HG02870 (cell line): ENCODE measurements around the gene SDCCAG8.
"Not testable (repeated sequence)": the region's sequence is repeated elsewhere in the genome, so short reads cannot be mapped to it uniquely, and the experiment has no call there.

Source experiments
- ATAC-seq: cut with Tn5 transposase; IDR thresholded peaks from one replicate; pipeline ENCODE4 v1.9.1; 2021; ENCODE audit warnings: mild to moderate bottlenecking, moderate library complexity; ENCODE audit not compliant: unreplicated experiment

The SDCCAG8 gene

DNA sequence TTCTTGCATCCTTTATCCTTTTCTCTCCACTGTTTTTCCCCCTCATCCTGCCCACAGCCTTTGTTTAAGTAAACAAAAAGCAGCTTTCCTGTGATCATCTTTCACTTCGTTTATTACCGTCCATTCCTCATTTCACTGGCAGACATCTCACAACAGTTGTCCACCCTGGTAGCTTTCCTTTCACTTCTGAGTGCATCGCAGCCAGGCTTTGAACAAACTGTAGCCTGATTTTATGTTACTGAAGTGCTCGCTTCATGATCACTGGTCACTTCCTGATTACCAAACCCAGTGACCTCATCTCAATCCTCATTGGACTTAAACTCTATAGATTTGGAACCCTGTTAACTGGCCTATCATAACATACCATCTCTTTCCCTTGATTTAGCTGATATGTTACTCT lies 67.7 kb downstream of the SDCCAG8 start:
- ATAC-seq: no peak

DNA sequence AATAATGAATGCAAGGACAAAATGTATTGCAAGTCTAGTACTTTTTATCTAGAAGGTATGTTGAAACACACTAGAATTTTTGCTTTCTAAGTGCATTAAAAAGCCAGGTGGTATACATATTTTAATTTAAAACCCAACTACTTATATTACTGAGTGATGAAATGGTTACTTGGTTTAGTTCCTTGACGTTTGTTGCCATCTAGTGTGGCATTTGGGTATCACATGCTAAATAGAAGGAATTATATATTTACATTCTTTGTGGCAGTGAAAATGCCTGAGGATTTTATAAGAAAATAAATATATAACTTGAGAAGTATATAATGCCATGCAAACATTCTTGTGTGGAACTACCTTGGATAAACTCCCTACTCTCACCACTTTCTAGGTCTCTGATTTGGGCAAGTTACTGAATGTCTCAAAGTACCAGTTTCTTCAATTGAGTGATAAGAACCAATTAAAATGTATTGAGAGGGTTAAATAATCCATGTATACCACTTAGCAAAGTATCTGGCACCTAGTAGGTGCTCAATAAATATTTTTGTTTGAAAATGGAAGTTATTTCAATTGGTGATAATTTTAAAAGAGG lies 69.6 kb downstream of the SDCCAG8 start:
- ATAC-seq: peak; percentile 73

DNA sequence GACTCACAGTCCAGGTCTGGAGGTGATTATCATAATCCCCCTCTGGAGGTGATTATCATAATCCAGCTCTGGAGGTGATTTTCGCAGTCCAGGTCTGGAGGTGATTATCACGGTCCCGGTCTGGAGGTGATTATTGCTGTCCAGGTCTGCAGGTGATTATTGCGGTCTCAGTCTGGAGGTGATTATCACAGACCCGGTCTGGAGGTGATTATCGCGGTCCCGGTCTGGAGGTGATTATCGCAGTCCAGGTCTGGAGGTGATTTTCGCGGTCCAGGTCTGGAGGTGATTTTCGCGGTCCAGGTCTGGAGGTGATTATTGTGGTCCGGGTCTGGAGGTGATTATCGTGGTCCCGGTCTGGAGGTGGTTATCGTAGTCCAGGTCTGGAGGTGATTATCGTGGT lies 76.6 kb downstream of the SDCCAG8 start:
- no peak for ATAC-seq

DNA sequence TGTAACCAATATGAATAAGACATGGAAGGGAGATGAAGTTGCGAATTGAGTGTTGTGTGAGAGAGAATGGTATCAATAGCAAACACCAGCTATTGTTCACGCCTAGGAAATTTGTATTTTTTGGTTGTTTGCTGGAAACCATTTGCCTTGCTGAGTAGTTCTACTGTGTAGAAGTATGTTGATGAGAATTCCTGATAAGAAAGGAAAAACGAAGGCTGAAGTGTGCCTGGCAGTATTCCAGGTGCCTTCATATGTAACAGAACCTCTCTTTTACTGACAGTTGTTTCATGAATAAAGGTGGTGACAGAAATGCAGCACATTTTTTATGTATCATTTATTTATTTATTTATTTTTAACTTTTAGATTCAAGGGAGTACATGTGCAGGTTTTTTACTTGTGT lies 79.5 kb downstream of the SDCCAG8 start:
- ATAC-seq: no peak

DNA sequence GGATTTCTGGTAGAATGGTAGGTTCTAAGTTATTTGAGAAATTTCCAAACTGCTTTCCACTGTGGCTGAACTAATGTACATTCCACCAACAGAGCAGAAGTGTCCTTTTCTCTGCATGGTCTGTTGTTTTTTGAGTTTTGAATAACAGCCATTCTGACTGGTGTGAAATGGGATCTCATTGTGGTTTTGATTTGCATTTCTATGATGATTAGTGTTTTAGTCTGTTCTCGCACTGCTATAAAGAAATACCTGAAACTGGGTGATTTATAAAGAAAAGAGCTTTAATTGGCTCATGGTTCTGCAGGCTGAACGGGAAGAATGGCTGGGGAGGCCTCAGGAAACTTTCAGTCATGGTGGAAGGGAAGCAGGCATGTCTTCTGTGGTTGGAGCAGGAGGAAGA lies 80.3 kb downstream of the SDCCAG8 start:
- no peak for ATAC-seq

DNA sequence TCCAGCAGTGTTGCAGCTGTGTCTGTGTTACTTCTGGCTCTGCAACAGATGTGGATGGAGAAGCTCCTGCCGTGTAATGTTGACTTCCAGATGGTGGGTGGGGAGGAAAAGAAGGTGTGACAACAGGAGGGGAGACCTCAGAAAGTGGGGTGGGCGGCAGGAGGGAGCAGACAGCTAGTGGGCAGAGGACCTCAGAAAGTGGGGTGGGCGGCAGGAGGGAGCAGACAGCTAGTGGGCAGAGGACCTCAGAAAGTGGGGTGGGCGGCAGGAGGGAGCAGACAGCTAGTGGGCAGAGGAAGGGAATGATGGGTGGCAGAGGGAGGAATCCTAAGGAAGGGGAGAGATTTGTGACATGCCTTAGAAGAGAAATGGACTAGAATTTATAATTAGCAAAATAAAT lies 83.0 kb downstream of the SDCCAG8 start:
- ATAC-seq: not testable (repeated sequence)

DNA sequence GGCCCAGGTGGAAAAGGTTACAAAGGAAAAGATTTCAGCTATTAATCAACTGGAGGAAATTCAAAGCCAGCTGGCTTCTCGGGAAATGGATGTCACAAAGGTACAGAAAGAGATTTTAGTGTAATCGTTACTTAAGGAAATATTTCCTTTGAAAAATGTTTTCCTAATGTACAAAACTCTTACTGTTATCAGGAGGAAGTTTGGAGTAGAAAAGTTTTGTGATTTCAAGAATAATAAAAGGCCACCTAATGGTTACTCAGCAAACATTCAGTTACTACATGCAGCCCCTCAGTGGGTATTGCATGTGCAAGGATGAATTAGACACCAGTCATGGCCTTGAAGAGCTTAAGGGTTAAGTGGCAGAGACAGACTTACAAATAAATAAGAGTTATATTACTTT lies 85.2 kb downstream of the SDCCAG8 start:
- ATAC-seq: no peak

DNA sequence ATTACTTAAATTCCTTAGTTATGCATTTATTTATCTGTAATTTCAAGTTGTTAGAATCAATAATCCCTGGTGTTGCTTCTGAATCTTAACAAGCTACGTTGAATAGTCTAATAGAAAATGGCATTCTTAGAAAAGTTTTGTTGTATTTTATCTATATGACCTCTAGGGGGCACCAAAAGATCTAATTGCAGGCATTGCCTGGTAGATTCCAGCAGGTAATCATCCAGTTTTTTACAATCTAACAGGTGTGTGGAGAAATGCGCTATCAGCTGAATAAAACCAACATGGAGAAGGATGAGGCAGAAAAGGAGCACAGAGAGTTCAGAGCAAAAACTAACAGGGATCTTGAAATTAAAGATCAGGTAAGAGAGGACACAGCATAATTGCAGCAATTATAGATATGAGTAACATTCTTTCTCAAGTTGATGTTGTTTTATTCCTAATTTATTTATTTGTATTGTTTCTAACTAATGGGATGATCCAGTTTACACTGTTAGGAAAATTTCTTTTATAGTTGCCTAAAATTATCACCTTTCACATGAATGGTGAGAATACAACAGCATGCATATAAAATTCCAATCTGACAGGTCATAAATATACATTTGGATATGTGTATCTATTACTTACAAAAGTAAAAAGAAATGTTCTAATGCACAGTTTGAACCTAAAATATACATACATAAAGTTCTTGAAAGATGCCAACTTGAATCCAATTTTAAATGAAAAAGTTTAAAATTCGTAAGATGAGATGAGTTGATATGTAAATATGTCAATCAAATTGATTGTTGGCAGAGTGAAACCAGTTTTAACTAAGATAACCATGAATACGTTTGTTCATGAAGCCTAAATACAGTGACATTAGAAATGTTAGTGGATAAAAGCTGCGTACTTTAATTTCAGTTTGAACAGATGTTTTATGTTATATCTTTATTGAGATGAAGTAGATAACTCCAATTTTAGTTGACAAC lies 88.4 kb downstream of the SDCCAG8 start:
- ATAC-seq: no peak

DNA sequence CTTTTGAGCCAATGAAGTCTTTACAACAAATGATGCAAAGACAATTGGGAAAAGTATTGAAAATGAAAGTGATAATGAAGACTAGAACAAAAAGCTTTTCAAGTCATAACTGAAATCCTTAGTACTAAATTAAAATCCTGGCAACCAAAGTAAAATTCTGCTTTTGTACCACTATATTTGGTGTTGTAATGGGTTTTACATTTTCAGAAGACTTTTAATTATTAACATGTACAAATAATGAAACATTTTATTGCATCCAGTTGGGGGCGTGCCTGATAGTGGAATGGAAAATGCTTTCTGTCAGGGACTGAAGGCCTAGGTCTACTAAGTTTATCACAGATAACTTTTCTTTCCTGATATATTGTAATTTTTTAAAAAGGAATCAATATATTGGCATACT lies 89.4 kb downstream of the SDCCAG8 start:
- no peak for ATAC-seq

DNA sequence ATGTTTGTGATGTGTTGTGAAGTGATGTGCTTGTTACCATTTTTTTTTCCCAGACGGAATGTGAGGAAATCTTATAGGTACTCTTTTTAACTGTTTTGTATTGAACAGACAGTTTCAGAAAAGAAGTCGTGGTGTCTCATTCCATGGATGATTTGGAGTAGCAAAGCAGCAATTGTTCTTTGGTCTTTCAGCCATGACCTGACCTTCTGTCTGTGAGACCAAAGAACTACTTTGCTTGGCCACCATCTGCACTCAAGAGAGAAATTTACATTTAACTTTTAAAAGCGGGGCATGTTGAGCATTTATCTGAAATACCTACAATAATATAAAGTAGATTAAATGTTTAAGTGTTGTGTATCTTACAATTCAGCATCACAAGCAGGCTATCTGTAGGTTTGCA lies 90.2 kb downstream of the SDCCAG8 start:
- ATAC-seq: no peak

DNA sequence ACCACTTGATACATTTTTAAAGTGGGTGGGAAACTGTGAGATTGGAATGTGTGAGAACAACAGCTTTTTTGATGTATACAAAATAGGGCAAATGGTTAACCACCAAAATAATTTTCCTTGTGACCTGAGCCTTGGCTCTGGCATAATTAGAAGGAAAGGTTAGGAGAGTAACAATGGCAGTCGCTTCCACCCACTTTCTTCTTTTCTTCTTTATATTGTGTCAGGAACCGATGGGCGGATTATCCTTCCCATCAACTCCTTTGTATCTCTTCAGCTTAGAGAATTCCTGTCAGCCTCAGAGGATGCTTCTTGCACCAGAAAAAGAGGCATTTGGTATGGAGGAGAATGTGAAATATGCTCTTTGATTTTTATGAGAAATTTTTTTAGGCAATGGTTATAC lies 90.6 kb downstream of the SDCCAG8 start:
- no peak for ATAC-seq

DNA sequence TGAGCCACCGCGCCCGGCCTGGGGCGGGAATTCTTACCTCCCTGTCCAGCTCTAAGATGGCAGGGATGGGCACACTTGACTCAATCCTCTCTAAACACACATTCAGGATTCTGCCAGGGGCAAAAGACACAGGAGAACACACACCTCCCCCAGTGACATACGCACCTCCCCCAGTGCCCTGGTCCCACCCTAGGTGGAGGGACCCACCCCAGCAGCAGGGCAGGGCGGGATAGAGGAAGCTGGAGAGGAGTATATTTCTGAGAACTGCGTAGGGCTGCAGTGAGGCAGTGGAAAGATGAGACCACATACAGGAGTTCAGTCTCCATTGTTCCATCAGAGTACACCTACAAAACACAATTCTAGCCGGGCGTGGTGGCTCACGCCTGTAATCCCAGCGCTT lies 92.5 kb downstream of the SDCCAG8 start:
- ATAC-seq: no peak

DNA sequence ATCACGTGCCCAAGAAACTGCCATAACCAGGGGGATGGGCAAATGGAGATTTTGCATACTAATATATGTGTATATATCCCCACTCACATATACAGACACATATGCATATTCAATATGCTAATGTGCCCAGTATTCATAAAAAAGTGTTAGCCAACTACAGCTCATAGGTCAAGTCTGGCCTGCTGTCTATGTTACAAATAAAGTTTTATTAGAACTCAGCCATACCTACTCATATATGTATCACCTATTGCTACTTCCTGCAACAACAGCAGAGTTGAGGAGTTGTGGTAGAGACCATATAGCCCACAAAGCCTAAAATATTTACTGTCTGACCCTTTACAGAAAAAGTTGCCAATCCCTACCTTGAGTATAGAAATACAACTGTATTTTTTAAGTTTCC lies 93.3 kb downstream of the SDCCAG8 start:
- no peak for ATAC-seq

DNA sequence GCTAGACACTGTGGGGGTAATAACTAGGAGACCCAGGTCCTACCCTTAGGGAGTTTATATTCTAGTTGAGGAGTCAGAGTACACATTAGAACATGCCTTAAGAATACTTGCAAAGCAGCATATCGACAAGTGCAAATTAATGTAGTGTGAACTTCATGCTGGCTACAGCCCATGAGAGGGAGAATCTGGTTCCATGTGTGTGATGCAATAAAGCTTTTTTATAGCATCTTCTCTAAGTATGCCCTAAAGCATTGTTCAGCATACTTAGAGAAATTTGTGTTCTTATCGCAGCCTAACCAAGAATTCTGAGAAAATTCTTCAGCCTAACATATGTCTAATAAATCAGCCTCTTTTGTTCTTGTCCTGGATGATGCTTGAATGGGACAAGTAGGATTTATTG lies 95.5 kb downstream of the SDCCAG8 start:
- ATAC-seq: no peak

DNA sequence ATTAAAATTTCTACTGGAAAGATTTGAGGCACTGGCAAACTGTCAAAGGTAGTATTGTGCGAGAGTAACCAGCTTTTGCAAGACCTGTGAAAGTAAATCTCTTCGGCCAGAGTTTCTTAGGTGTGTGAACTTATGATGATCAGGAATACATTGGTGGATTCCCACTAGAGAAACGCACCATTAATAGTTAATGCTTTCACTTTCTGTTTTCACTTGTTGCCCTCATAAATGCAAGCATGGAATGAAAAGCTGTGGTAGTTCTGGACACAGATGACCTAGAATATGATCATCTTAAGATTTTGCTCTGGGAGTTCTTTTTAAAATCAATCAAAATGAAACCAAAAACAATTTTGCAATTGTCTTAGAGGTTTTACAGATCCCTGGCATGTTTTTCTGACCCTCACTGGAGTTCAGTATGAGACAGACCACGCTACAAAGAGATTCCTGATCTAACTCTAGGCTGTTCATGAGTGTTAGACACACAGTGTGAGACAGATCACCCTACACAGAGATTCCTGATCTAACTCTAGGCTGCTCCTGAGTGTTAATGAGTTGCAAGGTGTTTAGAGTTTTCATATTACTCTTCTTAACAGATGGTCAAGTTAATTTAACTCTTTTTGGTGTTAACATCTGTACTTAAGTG lies 98.8 kb downstream of the SDCCAG8 start:
- peak; percentile 68 for ATAC-seq

DNA sequence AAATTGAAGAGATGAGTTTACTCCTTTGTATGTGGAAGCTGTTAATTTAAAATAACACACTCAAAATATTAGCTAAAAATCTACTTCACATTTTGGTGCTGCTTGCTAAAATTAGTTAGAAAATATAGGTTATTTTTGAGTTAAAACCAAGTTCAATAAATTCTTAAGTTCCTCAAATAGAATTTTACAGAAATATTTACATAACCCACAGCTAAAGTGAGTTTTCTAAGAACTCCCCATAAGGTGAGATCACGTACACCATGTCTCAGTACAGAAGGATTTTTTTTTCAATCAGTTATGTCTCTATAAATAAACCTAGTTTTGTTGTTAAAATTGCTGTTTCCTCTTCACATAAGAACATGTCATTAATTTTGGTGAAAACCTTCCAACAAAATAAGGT lies 108.0 kb downstream of the SDCCAG8 start:
- no peak for ATAC-seq

DNA sequence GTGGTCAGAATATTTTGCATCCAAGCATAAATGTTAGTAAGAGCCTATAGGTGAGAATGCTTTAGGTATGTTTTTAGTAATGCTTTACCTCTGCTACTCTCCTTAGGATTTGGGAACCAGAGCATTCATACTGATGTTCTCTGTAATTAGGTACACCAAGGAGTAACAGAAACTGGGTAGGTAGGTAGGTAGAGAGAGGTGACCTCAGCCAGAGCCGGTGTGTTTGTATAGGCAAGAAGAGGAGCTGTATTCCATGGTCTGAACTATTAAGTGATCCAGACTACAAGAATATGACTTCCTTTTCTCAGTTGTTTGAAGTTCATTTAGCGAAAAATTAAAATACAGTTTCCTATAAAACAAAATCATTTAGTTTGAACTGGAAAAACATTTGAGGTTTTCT lies 108.5 kb downstream of the SDCCAG8 start:
- ATAC-seq: no peak

DNA sequence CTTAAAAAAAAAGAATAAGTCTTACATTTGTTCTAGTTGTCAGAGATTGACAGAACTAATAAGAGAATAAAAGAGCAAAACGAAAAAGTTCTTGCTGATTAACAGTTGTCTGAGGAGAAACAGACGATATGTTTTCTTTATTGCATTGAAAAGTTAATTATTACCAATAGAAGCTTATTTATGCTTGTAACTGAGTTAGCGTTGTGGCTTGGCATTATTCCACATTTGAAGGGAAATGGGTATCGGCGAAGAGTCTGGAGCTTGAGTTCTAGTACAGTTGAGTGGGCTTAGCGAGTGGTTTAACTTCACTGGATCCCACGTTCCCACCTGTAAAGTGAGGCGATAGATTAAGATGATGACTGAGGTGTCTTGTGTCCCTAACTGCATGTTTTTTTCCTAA lies 109.0 kb downstream of the SDCCAG8 start:
- ATAC-seq: no peak

DNA sequence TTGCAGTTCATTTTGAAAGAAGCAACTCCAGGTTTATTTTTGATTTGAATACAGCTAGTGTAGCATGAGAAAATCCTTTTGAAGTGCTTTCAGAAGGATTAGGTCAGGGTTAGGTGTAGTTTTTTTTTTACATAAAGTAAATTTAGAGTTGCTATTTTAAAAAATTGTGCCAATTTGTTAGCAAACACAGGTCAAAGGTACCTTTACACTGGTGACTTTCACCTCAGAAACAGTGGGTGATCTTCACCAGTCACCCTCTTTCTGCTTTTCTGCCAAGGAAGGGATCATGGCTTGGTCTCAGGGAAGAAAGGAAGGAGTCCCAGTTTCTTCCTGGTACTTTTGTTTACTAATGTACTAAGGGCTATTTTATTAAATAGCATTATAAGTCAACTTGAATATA lies 111.5 kb downstream of the SDCCAG8 start:
- ATAC-seq: no peak

DNA sequence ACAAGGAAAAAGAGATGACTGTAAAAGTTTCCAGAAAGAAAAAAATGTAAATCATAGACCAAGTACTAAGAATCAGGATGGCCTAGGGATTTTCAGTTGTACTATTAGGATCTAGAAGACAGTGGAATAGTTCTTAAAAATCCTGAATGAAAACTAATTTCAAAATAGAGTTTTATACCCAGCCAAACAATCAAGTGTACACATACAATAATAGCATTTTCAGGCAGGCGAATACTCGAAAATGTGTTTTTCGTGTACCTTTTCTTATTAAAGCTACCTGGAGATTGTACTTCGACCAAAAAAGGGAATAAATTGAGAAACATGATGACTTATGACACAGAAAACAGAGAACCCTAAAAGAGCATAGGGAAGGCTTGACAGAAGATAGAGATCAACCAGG lies 118.6 kb downstream of the SDCCAG8 start:
- ATAC-seq: no peak

DNA sequence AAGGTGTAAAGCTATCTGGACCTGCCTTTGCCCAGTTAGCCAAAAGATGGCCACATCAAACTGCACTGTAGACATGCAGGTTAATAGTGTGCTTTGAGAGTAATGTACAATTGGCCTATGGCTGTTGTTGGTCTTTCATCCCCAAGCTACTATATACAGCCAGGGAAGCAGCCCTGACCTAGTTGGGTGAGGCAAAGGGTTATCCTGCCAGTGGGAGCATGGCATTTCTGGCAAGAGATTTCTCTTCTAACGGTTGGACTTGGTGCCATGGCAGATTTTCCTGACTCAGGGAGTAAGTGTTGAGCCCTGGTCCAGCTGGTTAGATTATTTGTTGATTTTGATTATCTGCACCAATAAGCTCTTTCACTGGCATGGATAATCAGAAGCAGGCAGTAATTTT lies 119.8 kb downstream of the SDCCAG8 start:
- no peak for ATAC-seq

DNA sequence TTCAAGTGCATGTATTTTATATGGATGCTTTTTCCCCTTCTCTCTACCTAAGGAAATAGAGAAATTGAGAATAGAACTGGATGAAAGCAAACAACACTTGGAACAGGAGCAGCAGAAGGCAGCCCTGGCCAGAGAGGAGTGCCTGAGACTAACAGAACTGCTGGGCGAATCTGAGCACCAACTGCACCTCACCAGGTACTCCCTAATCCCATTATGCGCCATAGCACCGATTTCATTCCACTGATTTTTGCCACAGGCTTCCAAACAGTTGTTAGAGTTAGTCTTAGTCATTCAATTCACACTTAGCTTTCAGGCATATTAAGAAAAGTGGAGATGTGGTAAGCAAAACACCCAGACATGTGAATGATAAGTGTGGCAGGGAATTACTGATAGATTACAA lies 122.8 kb downstream of the SDCCAG8 start:
- ATAC-seq: no peak
